Astrocyte (in vitro differentiated cells and primary cell): ENCODE measurements around the gene ATP2B2. TPM values are rescaled to one million over a fixed set of nuclear protein-coding genes. Genes with fewer than 3 reads are reported as not detected.

Source experiments
- DNase-seq: peaks from one replicate; pipeline ENCODE4 v3.0.0-alpha.2; 2010; ENCODE audit warnings: low read depth
- FAIRE-seq: peaks from 2 replicates; lab custom pipeline; 2011; peaks lifted over from hg19 to GRCh38; lab: Jason Lieb, UNC
- H2AFZ ChIP-seq: 2 replicates; pipeline ENCODE4 v1.6.0; 2012; ENCODE audit warnings: low read depth, low read length, inconsistent platforms
- H3K27ac ChIP-seq: 2 replicates; pipeline ENCODE4 v1.5.1; 2011; ENCODE audit warnings: low read depth, low read length, inconsistent platforms
- H3K27me3 ChIP-seq: 2 replicates; pipeline ENCODE4 v1.6.0; 2011; ENCODE audit warnings: low read length, inconsistent platforms; ENCODE audit not compliant: insufficient read depth
- H3K36me3 ChIP-seq: 2 replicates; pipeline ENCODE4 v1.5.1; 2011; ENCODE audit warnings: low read length, inconsistent platforms; ENCODE audit not compliant: insufficient read depth
- H3K4me1 ChIP-seq: 2 replicates; pipeline ENCODE4 v1.5.1; 2011; ENCODE audit warnings: low read length, inconsistent platforms; ENCODE audit not compliant: insufficient read depth
- H3K4me2 ChIP-seq: 2 replicates; pipeline ENCODE4 v1.6.0; 2012; ENCODE audit warnings: low read length, inconsistent platforms
- H3K4me3 ChIP-seq: 2 replicates; pipeline ENCODE4 v1.5.1; 2011; ENCODE audit warnings: low read depth, mild to moderate bottlenecking, low read length, inconsistent platforms; ENCODE audit not compliant: insufficient read depth
- H3K79me2 ChIP-seq: 2 replicates; pipeline ENCODE4 v1.6.0; 2012; ENCODE audit warnings: mild to moderate bottlenecking, low read length, inconsistent platforms; ENCODE audit not compliant: insufficient read depth
- H3K9ac ChIP-seq: 2 replicates; pipeline ENCODE4 v1.6.0; 2012; ENCODE audit warnings: mild to moderate bottlenecking, low read length, inconsistent platforms
- H3K9me3 ChIP-seq: 2 replicates; pipeline ENCODE4 v1.5.1; 2012; ENCODE audit warnings: low read depth, mild to moderate bottlenecking, low read length, inconsistent platforms; ENCODE audit not compliant: insufficient read depth
- H4K20me1 ChIP-seq: 2 replicates; pipeline ENCODE4 v1.6.0; 2012; ENCODE audit warnings: low read length, inconsistent platforms; ENCODE audit not compliant: insufficient read depth
- H3K27ac Mint-ChIP-seq: one replicate; pipeline ENCODE4 v1.8.0; 2021; ENCODE audit warnings: mild to moderate bottlenecking, mixed read lengths; ENCODE audit not compliant: unreplicated experiment
- H3K27me3 Mint-ChIP-seq: one replicate; pipeline ENCODE4 v1.8.0; 2021; ENCODE audit warnings: low read depth, mixed read lengths; ENCODE audit not compliant: unreplicated experiment
- H3K36me3 Mint-ChIP-seq: one replicate; pipeline ENCODE4 v1.8.0; 2021; ENCODE audit warnings: low read depth, mixed read lengths; ENCODE audit not compliant: unreplicated experiment
- H3K4me1 Mint-ChIP-seq: one replicate; pipeline ENCODE4 v1.8.0; 2021; ENCODE audit warnings: low read depth, mixed read lengths; ENCODE audit not compliant: unreplicated experiment
- H3K4me3 Mint-ChIP-seq: one replicate; pipeline ENCODE4 v1.8.0; 2021; ENCODE audit warnings: mild to moderate bottlenecking, moderate library complexity, mixed read lengths; ENCODE audit not compliant: unreplicated experiment
- H3K9me3 Mint-ChIP-seq: one replicate; pipeline ENCODE4 v1.8.0; 2021; ENCODE audit warnings: mild to moderate bottlenecking, mixed read lengths; ENCODE audit not compliant: unreplicated experiment
- EZH2 ChIP-seq: IDR thresholded peaks from 2 replicates; pipeline ENCODE4 v1.6.1; 2012; ENCODE audit warnings: mild to moderate bottlenecking, low read length, inconsistent platforms; ENCODE audit not compliant: insufficient read depth
- total RNA-seq: library from RNA; stranded (reverse); gene quantifications from 2 replicates; pipeline ENCODE4 v1.2.1, GENCODE V29; 2021
- TF ChIP-seq, protein P1 (sequence below): IDR thresholded peaks from 2 replicates; pipeline ENCODE4 v1.5.1; 2011; ENCODE audit warnings: low read depth, mild to moderate bottlenecking, inconsistent platforms, low read length, moderate library complexity; ENCODE audit not compliant: insufficient read depth

The ATP2B2 gene
- total RNA-seq, 1 donor from 2014 or later: 0.05 TPM

GRCh38 chr3:10377148-10377725 lies 128.1 kb downstream of the ATP2B2 start:
- no peak overlapping the region for H3K4me2 ChIP-seq
- H3K4me1 ChIP-seq: no peaks in the 10 kb centered on the region
- H3K36me3 ChIP-seq: no peaks in the 10 kb centered on the region
- H3K27me3 ChIP-seq: no peaks in the 10 kb centered on the region
- H4K20me1 ChIP-seq: no peaks in the 10 kb centered on the region
- no peak overlapping the region for H2AFZ ChIP-seq
- no peak overlapping the region for H3K9ac ChIP-seq
- DNase-seq: no peak
- H3K4me3 ChIP-seq: no peak overlapping the region
- no peak for TF ChIP-seq EZH2
- TF ChIP-seq, protein P1, sequence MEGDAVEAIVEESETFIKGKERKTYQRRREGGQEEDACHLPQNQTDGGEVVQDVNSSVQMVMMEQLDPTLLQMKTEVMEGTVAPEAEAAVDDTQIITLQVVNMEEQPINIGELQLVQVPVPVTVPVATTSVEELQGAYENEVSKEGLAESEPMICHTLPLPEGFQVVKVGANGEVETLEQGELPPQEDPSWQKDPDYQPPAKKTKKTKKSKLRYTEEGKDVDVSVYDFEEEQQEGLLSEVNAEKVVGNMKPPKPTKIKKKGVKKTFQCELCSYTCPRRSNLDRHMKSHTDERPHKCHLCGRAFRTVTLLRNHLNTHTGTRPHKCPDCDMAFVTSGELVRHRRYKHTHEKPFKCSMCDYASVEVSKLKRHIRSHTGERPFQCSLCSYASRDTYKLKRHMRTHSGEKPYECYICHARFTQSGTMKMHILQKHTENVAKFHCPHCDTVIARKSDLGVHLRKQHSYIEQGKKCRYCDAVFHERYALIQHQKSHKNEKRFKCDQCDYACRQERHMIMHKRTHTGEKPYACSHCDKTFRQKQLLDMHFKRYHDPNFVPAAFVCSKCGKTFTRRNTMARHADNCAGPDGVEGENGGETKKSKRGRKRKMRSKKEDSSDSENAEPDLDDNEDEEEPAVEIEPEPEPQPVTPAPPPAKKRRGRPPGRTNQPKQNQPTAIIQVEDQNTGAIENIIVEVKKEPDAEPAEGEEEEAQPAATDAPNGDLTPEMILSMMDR: no peak
- no peaks in the 10 kb centered on the region for H3K9me3 ChIP-seq
- no peak for FAIRE-seq
- H3K4me1 Mint-ChIP-seq: peaks cover 3% of the 10 kb centered on the region
- no peak overlapping the region for H3K4me3 Mint-ChIP-seq
- no peaks in the 10 kb centered on the region for H3K36me3 Mint-ChIP-seq
- no peaks in the 10 kb centered on the region for H3K9me3 Mint-ChIP-seq
- H3K27ac Mint-ChIP-seq: no peak overlapping the region
- H3K79me2 ChIP-seq: no peaks in the 10 kb centered on the region
- H3K27me3 Mint-ChIP-seq: peaks cover 38% of the 10 kb centered on the region
- H3K27ac ChIP-seq: no peak overlapping the region

- Histone ChIP-seq H3K27ac (no peak overlapping the region), H3K9me3 (peaks cover under 1% of the 10 kb centered on the region), H3K9ac (no peak overlapping the region), H4K20me1 (no peaks in the 10 kb centered on the region), H3K36me3 (no peaks in the 10 kb centered on the region), H3K27me3 (no peaks in the 10 kb centered on the region), H3K4me1 (no peaks in the 10 kb centered on the region), H3K4me3 (no peak overlapping the region), H2AFZ (no peak overlapping the region), H3K79me2 (no peaks in the 10 kb centered on the region), H3K4me2 (no peak overlapping the region)
- TF ChIP-seq EZH2: no peak
- TF ChIP-seq, protein P1: no peak
- DNase-seq (no peak), FAIRE-seq (no peak)
- no peak overlapping the region for H3K4me3 Mint-ChIP-seq
- peaks cover 5% of the 10 kb centered on the region for H3K9me3 Mint-ChIP-seq
- H3K4me1 Mint-ChIP-seq: peaks cover 3% of the 10 kb centered on the region
- no peaks in the 10 kb centered on the region for H3K36me3 Mint-ChIP-seq
- H3K27ac Mint-ChIP-seq: no peak overlapping the region
- peaks cover 34% of the 10 kb centered on the region for H3K27me3 Mint-ChIP-seq
These were observed 129.0 kb downstream of the ATP2B2 start for GRCh38 chr3:10376353-10376752.

GRCh38 chr3:10375296-10376053 lies 129.9 kb downstream of the ATP2B2 start:
- Histone ChIP-seq H3K9me3 (peaks cover 5% of the 10 kb centered on the region), H3K27ac (no peak overlapping the region), H2AFZ (no peak overlapping the region), H4K20me1 (no peaks in the 10 kb centered on the region), H3K4me3 (no peak overlapping the region), H3K4me1 (peaks cover 2% of the 10 kb centered on the region), H3K36me3 (no peaks in the 10 kb centered on the region), H3K27me3 (no peaks in the 10 kb centered on the region), H3K4me2 (no peak overlapping the region), H3K9ac (no peak overlapping the region), H3K79me2 (no peaks in the 10 kb centered on the region)
- Mint-ChIP-seq H3K36me3 (no peaks in the 10 kb centered on the region), H3K27ac (no peak overlapping the region), H3K27me3 (peaks cover 37% of the 10 kb centered on the region), H3K4me3 (no peak overlapping the region), H3K4me1 (peaks cover 8% of the 10 kb centered on the region), H3K9me3 (peaks cover 11% of the 10 kb centered on the region)
- DNase-seq (no peak), FAIRE-seq (no peak)
- TF ChIP-seq, protein P1: no peak
- no peak for TF ChIP-seq EZH2
